ENCODE results near the gene CYP26B1.

- TF ChIP-seq CTCF (IDR thresholded peaks at IDR 0.05) (no peak), POLR2A (IDR thresholded peaks at IDR 0.05) (no peak)
Observed at GRCh38 chr2:72082887-72083286, 64.8 kb downstream of the CYP26B1 start.

Data from testis (tissue), 2 donors.